DOHH2 (cell line): ENCODE measurements around the gene ACP2.
"Not testable (repeated sequence)": the region's sequence is repeated elsewhere in the genome, so short reads cannot be mapped to it uniquely, and the experiment has no call there.

Experiments
- H3F3A ChIP-seq: fragments of 200-600 bp; sonication (generic), shearing (Covaris generic); 2 replicates; pipeline ENCODE4 v1.6.0; 2016; ENCODE audit warnings: antibody characterized with exemption, mild to moderate bottlenecking; ENCODE audit not compliant: control insufficient read depth, insufficient read depth
- H3K27ac ChIP-seq: fragments of 200-600 bp; sonication (generic); 2 replicates; pipeline ENCODE4 v1.5.1; 2014; ENCODE audit warnings: low read depth, mild to moderate bottlenecking, low read length, moderate library complexity
- H3K27me3 ChIP-seq: fragments of 200-600 bp; sonication (generic); 2 replicates; pipeline ENCODE4 v1.6.1; 2014; ENCODE audit warnings: mild to moderate bottlenecking, low read length, mixed read lengths; ENCODE audit not compliant: control insufficient read depth
- H3K36me3 ChIP-seq: fragments of 200-600 bp; sonication (generic); 2 replicates; pipeline ENCODE4 v1.6.1; 2014; ENCODE audit warnings: mild to moderate bottlenecking, low read length, moderate library complexity, mixed read lengths; ENCODE audit not compliant: control insufficient read depth
- H3K4me1 ChIP-seq: fragments of 200-600 bp; sonication (generic); 2 replicates; pipeline ENCODE4 v1.6.1; 2014; ENCODE audit warnings: mild to moderate bottlenecking, low read length, mixed read lengths; ENCODE audit not compliant: control insufficient read depth
- H3K4me2 ChIP-seq: fragments of 200-600 bp; sonication (generic); 2 replicates; pipeline ENCODE4 v1.6.0; 2014; ENCODE audit warnings: mild to moderate bottlenecking, low read length, moderate library complexity
- H3K4me3 ChIP-seq: fragments of 200-600 bp; sonication (generic); 2 replicates; pipeline ENCODE4 v1.5.1; 2014; ENCODE audit warnings: mild to moderate bottlenecking, low read length, mixed read lengths
- H3K79me2 ChIP-seq: fragments of 200-600 bp; sonication (generic); 2 replicates; pipeline ENCODE4 v1.6.1; 2014; ENCODE audit warnings: mild to moderate bottlenecking, low read length, mixed read lengths; ENCODE audit not compliant: control insufficient read depth
- H3K9me2 ChIP-seq: fragments of 200-600 bp; sonication (generic); replicated peaks from 2 replicates; pipeline ENCODE4 v1.6.1; 2014; ENCODE audit warnings: mild to moderate bottlenecking, low read length, mixed read lengths; ENCODE audit not compliant: control insufficient read depth
- H3K9me3 ChIP-seq: fragments of 200-600 bp; sonication (generic); 2 replicates; pipeline ENCODE4 v1.6.1; 2014; ENCODE audit warnings: antibody characterized with exemption, low read length, mixed read lengths; ENCODE audit not compliant: control insufficient read depth, insufficient read depth
- H4K20me1 ChIP-seq: fragments of 200-600 bp; sonication (generic); 2 replicates; pipeline ENCODE4 v1.6.0; 2014; ENCODE audit warnings: low read depth, mild to moderate bottlenecking, antibody characterized with exemption, low read length, moderate library complexity; ENCODE audit not compliant: control insufficient read depth, insufficient read depth
- EZH2phosphoT487 ChIP-seq: fragments of 200-600 bp; sonication (generic); IDR thresholded peaks from 2 replicates; pipeline ENCODE4 v1.6.1; 2017; ENCODE audit warnings: borderline replicate concordance, mild to moderate bottlenecking, antibody characterized with exemption, low read length, moderate library complexity, mixed read lengths
- TF ChIP-seq, protein P1 (sequence below): fragments of 200-600 bp; sonication (generic); IDR thresholded peaks from one replicate; pipeline ENCODE4 v1.5.1; 2014; ENCODE audit warnings: antibody characterized with exemption, mild to moderate bottlenecking, low read depth, low read length; ENCODE audit not compliant: poor library complexity, severe bottlenecking

ACP2 gene

DNA sequence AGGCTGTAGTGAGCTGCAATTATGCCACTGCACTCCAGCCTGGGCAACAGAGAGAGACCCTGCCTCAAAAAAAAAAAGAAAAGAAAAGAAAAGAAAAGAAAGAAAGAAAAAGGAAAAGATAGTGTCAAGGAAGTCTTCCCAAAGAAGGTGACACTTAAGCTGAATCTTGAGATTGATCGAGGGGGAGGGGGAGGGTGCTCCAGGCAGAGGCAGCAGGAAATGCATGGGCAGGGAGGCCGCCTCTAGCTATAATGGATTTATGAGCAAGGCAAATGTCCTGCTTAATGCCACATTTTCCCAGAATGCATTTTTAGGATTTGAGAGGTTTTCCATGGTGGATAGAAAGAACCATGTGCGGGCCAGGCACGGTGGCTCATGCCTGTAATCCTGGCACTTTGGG is 47.6 kb downstream of the ACP2 start:
- no peak overlapping the region for H3K4me2 ChIP-seq
- no peaks in the 10 kb centered on the region for H3K36me3 ChIP-seq
- H3K9me2 ChIP-seq, result no peaks in the 10 kb centered on the region
- no peaks in the 10 kb centered on the region for H3K9me3 ChIP-seq
- H3K4me3 ChIP-seq, result no peak overlapping the region
- no peak overlapping the region for H3K27ac ChIP-seq
- peaks cover 5% of the 10 kb centered on the region; the same call in 1 of the 2 replicates for H3K27me3 ChIP-seq
- no peaks in the 10 kb centered on the region for H3K4me1 ChIP-seq
- TF ChIP-seq EZH2phosphoT487, result no peak
- TF ChIP-seq, protein P1, sequence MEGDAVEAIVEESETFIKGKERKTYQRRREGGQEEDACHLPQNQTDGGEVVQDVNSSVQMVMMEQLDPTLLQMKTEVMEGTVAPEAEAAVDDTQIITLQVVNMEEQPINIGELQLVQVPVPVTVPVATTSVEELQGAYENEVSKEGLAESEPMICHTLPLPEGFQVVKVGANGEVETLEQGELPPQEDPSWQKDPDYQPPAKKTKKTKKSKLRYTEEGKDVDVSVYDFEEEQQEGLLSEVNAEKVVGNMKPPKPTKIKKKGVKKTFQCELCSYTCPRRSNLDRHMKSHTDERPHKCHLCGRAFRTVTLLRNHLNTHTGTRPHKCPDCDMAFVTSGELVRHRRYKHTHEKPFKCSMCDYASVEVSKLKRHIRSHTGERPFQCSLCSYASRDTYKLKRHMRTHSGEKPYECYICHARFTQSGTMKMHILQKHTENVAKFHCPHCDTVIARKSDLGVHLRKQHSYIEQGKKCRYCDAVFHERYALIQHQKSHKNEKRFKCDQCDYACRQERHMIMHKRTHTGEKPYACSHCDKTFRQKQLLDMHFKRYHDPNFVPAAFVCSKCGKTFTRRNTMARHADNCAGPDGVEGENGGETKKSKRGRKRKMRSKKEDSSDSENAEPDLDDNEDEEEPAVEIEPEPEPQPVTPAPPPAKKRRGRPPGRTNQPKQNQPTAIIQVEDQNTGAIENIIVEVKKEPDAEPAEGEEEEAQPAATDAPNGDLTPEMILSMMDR, result no peak
- no peaks in the 10 kb centered on the region for H3K79me2 ChIP-seq
- H3F3A ChIP-seq, result no peaks in the 10 kb centered on the region
- H4K20me1 ChIP-seq, result no peaks in the 10 kb centered on the region

DNA sequence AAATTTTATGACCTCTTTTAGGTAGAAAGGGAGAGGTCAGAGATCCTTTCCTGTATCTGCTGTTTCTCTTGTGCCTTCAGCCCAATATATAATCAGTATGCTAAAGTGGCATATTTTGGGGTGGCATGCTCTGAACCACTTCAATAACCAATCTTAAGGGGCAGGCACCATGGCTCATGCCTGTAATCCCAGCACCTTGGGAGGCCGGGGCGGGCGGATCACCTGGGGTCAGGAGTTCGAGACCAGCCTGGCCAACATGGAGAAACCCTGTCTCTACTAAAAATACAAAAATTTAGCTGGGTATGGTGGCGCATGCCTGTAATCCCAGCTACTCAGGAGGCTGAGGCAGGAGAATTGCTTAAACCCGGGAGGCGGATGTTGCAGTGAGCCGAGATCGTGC is 50.5 kb downstream of the ACP2 start:
- H3K4me2 ChIP-seq, H3K9me2 ChIP-seq, H3K4me3 ChIP-seq, H3K79me2 ChIP-seq, H3K9me3 ChIP-seq, H3K36me3 ChIP-seq, H3K27ac ChIP-seq, H4K20me1 ChIP-seq, H3K4me1 ChIP-seq, H3K27me3 ChIP-seq, H3F3A ChIP-seq: not testable (repeated sequence)

DNA sequence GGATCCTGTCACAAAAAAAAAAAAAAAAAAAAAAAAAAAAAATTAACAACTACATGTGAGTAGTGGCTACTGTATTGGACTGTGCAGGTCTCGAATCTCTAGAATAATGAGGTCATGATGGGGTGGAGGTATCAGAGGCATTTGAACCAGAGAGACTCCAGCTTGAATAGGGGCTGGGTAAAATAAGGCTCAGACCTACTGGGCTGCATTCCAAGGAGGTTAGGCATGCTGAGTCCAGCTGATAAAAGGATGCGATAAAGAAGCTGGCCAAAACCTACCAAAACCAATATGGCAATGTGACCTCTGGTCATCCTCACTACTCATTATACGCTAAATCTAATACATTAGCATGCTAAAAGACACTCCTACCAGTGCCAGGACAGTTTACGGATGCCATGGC is 56.5 kb downstream of the ACP2 start:
- H3K79me2 ChIP-seq, result no peaks in the 10 kb centered on the region

DNA sequence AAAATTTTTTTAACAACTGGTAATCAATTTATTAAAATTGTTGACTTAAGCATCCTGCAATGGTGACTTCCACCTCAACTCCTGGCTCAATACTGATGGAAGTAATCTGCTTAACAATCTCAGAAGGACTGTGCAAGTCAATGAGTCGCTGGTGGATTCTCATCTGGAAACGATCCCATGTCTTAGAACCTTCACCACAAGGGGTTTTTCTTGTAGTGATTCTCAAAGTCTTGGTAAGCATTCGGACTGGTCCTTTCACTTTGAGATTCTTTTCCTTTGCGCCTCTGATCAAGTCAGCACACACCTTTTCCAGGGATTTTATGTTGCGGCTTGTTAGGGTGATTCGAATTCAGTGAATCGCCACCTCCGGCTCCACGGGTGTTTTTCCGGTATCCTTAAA is 57.5 kb downstream of the ACP2 start:
- not testable (repeated sequence) for H3K4me3 ChIP-seq, H3K27ac ChIP-seq, H4K20me1 ChIP-seq, H3F3A ChIP-seq, H3K36me3 ChIP-seq, H3K9me2 ChIP-seq, H3K79me2 ChIP-seq, H3K9me3 ChIP-seq, H3K4me2 ChIP-seq
- peaks cover 15% of the 10 kb centered on the region for H3K4me1 ChIP-seq
- peaks cover 38% of the 10 kb centered on the region for H3K27me3 ChIP-seq

More for the DNA sequence above, 56.5 kb downstream of the ACP2 start:
- Histone ChIP-seq H3K4me2 (no peak overlapping the region), H3K4me1 (peaks cover 7% of the 10 kb centered on the region), H3K27ac (no peak overlapping the region), H3K4me3 (no peak overlapping the region), H3K27me3 (peaks cover 30% of the 10 kb centered on the region), H3F3A (no peaks in the 10 kb centered on the region), H3K36me3 (no peaks in the 10 kb centered on the region), H4K20me1 (no peaks in the 10 kb centered on the region), H3K9me3 (no peaks in the 10 kb centered on the region), H3K9me2 (no peaks in the 10 kb centered on the region)
- TF ChIP-seq, protein P1, result no peak
- no peak for TF ChIP-seq EZH2phosphoT487
